Measurements from ENCODE around the gene GSTT4.

The GSTT4 gene

GRCh38 chr22:24035296-24035695 is 30.0 kb upstream of the GSTT4 start (continued):
- no peak for TF ChIP-seq POU6F1 (CRISPR knock-in tag; IDR thresholded peaks at IDR 0.05; ENCODE audit: borderline replicate concordance, low read depth)
- no peak for TF ChIP-seq GLIS3 (CRISPR knock-in tag; IDR thresholded peaks at IDR 0.05)
- TF ChIP-seq ZC3H10 (CRISPR knock-in tag; IDR thresholded peaks at IDR 0.05): no peak
- no peak for TF ChIP-seq BACH2 (CRISPR knock-in tag; IDR thresholded peaks at IDR 0.05; ENCODE audit: borderline replicate concordance)

- ATAC-seq: no peak
- no peak for TF ChIP-seq TOX (CRISPR knock-in tag; IDR thresholded peaks at IDR 0.05; ENCODE audit: borderline replicate concordance)
- no peak for TF ChIP-seq POU6F1 (CRISPR knock-in tag; IDR thresholded peaks at IDR 0.05; ENCODE audit: borderline replicate concordance, low read depth)
- no peak for TF ChIP-seq BACH2 (CRISPR knock-in tag; IDR thresholded peaks at IDR 0.05; ENCODE audit: borderline replicate concordance)
- TF ChIP-seq CREB5 (CRISPR knock-in tag; IDR thresholded peaks at IDR 0.05; ENCODE audit: low read depth): no peak
- TF ChIP-seq CSRNP3 (CRISPR knock-in tag; IDR thresholded peaks at IDR 0.05): no peak
- TF ChIP-seq ARNTL (CRISPR knock-in tag; IDR thresholded peaks at IDR 0.05; ENCODE audit: borderline replicate concordance, low read depth): no peak
- TF ChIP-seq SNAI2 (CRISPR knock-in tag; IDR thresholded peaks at IDR 0.05): no peak
- no peak for TF ChIP-seq OSR1 (CRISPR knock-in tag; IDR thresholded peaks at IDR 0.05)
- no peak for TF ChIP-seq RARB (CRISPR knock-in tag; IDR thresholded peaks at IDR 0.05)
- TF ChIP-seq TCF4 (CRISPR knock-in tag; IDR thresholded peaks at IDR 0.05; ENCODE audit: borderline replicate concordance): no peak
- no peak for TF ChIP-seq ZFP30 (CRISPR knock-in tag; IDR thresholded peaks at IDR 0.05)
Observed at GRCh38 chr22:24033731-24034130, 28.5 kb upstream of the GSTT4 start.

GRCh38 chr22:24030186-24030702 is 25.0 kb upstream of the GSTT4 start:
- no peak for TF ChIP-seq TOX (CRISPR knock-in tag; IDR thresholded peaks at IDR 0.05; ENCODE audit: borderline replicate concordance)
- ATAC-seq: no peak

GRCh38 chr22:24029304-24029703 is 24.1 kb upstream of the GSTT4 start:
- TF ChIP-seq RARB (CRISPR knock-in tag; IDR thresholded peaks at IDR 0.05): no peak
- no peak for TF ChIP-seq ISL1 (CRISPR knock-in tag; IDR thresholded peaks at IDR 0.05)
- TF ChIP-seq ZFP30 (CRISPR knock-in tag; IDR thresholded peaks at IDR 0.05): no peak
- no peak for TF ChIP-seq BACH2 (CRISPR knock-in tag; IDR thresholded peaks at IDR 0.05; ENCODE audit: borderline replicate concordance)
- TF ChIP-seq ARNTL (CRISPR knock-in tag; IDR thresholded peaks at IDR 0.05; ENCODE audit: borderline replicate concordance, low read depth): no peak
- TF ChIP-seq SNAI2 (CRISPR knock-in tag; IDR thresholded peaks at IDR 0.05): no peak
- no peak for TF ChIP-seq ZNF70 (CRISPR knock-in tag; IDR thresholded peaks at IDR 0.05)
- TF ChIP-seq ZNF8 (CRISPR knock-in tag; IDR thresholded peaks at IDR 0.05): no peak
- no peak for TF ChIP-seq CSDC2 (CRISPR knock-in tag; IDR thresholded peaks at IDR 0.05)
- no peak for ATAC-seq

GRCh38 chr22:24028533-24028932 is 23.3 kb upstream of the GSTT4 start:
- TF ChIP-seq ZC3H10 (CRISPR knock-in tag; IDR thresholded peaks at IDR 0.05) (no peak), OSR1 (CRISPR knock-in tag; IDR thresholded peaks at IDR 0.05) (no peak), ZFP30 (CRISPR knock-in tag; IDR thresholded peaks at IDR 0.05) (no peak)
- no peak for ATAC-seq

GRCh38 chr22:24027991-24028390 is 22.7 kb upstream of the GSTT4 start:
- no peak for ATAC-seq
- TF ChIP-seq BACH2 (CRISPR knock-in tag; IDR thresholded peaks at IDR 0.05; ENCODE audit: borderline replicate concordance): no peak
